Mucosa of gallbladder (tissue), 1 donor: Measurements from ENCODE around the gene SLC6A11. TPM values are rescaled to one million over a fixed set of nuclear protein-coding genes. Genes with fewer than 3 reads are reported as not detected.

Experiments
- DNase-seq: peaks from one replicate; pipeline ENCODE4 v3.0.0-alpha.2; 2020; ENCODE audit warnings: low spot score
- total RNA-seq: library from RNA; stranded (reverse); gene quantifications from one replicate; pipeline ENCODE4 v1.2.1, GENCODE V29; 2021
- donor health status: DM: no; HTN: no; CAD: no.

Gene SLC6A11
- total RNA-seq, 1 donor from 2014 or later: 0.12 TPM

- no peak for DNase-seq
These were observed 162.0 kb downstream of the SLC6A11 start for GRCh38 chr3:10977892-10978510.

- no peak for DNase-seq
These were observed 162.9 kb downstream of the SLC6A11 start for GRCh38 chr3:10978956-10979355.

- no peak for DNase-seq
These were observed 164.3 kb downstream of the SLC6A11 start for GRCh38 chr3:10980312-10980711.

GRCh38 chr3:10981031-10981430 is 165.0 kb downstream of the SLC6A11 start:
- DNase-seq: no peak

GRCh38 chr3:10981961-10982360 is 165.9 kb downstream of the SLC6A11 start:
- no peak for DNase-seq

- DNase-seq: no peak
These were observed 166.8 kb downstream of the SLC6A11 start for GRCh38 chr3:10982782-10983181.

- peak; percentile 54 for DNase-seq
These were observed 167.3 kb downstream of the SLC6A11 start for GRCh38 chr3:10983219-10983916.

GRCh38 chr3:10984371-10984896 is 168.4 kb downstream of the SLC6A11 start:
- no peak for DNase-seq

GRCh38 chr3:10985181-10985580 is 169.2 kb downstream of the SLC6A11 start:
- no peak for DNase-seq

GRCh38 chr3:10986592-10986991 is 170.6 kb downstream of the SLC6A11 start:
- peak; percentile 49 for DNase-seq

GRCh38 chr3:10988001-10988665 is 172.1 kb downstream of the SLC6A11 start:
- DNase-seq: no peak

- DNase-seq: no peak
These were observed 173.0 kb downstream of the SLC6A11 start for GRCh38 chr3:10988991-10989484.

Other genes starting within 250 kb of the SLC6A11 start
- 7.4 TPM for gene SLC6A1, start 176.5 kb downstream of the SLC6A11 start, total RNA-seq